NCI-H510A (cell line): ENCODE data around the gene TMEM248.
A peak's percentile ranks its signal among the peaks of the same experiment; 100 is the strongest.
"Not testable (repeated sequence)": the region's sequence is repeated elsewhere in the genome, so short reads cannot be mapped to it uniquely, and the experiment has no call there.

Experiments
- DNase-seq: peaks from one replicate; lab custom pipeline; 2025; lab: John Stamatoyannopoulos, UW

Gene TMEM248

DNA sequence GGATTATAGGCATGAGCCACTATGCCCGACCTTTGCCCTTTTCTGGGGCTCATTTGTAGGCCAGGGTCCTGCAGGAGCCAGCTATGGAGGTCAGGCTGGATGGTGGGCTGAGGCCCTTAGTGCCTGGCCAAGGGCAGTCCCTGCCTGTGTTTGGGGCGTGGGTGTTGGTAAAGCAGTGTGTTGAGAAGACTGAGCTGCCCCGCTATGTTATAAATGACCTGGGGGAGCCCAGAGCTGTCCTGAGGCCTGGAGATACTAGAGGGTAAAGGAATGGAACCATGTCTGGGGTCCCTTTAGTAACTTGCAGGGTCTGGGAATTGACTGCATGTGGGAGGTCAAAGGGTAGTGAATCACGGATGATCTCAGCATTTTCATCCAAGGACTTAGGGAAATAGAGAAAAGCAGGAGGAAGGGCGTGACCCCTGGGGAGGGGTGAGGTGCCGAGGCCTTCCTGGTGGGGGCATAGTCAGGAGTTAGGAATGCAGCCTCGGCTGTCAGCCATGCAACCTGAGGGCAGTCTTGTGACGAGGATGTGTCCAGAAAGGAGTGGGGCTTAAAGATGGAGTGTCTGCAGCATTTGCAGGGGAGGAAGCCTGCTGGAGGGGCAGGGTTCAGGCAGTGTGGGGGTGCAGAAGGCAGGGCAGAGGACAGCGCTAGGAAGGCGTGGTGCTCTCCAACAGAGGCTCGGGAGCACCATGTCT lies 31.5 kb downstream of the TMEM248 start:
- DNase-seq: no peak

DNA sequence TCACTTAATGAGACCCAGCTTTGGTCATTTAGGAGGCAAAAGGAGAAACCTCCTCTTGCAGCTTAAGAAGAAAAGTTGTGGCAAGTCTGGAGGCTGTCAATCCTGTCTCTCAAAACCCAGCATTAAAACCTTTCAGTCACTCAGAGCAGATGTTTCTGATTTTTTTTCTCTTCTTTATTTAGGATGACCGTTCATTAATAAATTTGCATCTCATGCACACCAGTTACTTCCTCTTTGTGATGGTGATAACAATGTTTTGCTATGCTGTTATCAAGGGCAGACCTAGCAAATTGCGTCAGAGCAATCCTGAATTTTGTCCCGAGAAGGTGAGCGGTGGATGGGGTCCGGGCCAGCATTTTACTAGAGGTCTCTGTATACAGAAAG lies 32.0 kb downstream of the TMEM248 start:
- no peak for DNase-seq

DNA sequence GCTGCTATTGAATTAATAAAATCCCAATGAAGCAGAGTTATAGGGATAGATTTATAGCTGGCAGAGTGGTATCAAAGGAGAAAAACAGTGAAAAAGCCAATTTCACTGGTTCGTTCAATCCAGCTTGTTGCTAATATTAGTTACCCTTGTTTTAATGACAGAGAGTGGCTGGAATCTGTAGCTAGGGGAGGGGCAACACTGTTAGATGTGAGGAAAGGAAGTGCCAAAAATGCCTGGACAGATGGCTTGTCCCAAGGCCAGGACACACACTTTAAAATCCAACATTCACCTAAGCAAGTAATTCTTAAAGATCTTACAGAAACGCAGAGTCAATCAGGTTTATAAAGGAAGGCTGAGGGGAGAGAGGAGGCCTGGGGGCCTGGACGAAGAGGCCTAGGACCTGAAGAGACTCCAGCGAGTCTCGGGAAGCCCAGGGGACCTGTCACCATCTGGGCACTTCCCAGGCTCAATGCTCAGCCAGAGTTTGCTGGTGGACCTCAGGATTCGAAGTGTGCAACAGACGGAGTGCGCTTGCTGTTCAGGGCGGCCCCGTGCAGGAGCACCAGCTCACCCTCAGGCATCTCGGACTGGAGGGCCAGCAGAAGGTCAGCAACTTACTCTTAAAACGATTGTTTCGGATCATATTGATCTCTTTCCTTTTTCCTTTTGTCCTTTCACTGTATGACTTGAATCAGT lies 36.7 kb downstream of the TMEM248 start:
- no peak for DNase-seq

DNA sequence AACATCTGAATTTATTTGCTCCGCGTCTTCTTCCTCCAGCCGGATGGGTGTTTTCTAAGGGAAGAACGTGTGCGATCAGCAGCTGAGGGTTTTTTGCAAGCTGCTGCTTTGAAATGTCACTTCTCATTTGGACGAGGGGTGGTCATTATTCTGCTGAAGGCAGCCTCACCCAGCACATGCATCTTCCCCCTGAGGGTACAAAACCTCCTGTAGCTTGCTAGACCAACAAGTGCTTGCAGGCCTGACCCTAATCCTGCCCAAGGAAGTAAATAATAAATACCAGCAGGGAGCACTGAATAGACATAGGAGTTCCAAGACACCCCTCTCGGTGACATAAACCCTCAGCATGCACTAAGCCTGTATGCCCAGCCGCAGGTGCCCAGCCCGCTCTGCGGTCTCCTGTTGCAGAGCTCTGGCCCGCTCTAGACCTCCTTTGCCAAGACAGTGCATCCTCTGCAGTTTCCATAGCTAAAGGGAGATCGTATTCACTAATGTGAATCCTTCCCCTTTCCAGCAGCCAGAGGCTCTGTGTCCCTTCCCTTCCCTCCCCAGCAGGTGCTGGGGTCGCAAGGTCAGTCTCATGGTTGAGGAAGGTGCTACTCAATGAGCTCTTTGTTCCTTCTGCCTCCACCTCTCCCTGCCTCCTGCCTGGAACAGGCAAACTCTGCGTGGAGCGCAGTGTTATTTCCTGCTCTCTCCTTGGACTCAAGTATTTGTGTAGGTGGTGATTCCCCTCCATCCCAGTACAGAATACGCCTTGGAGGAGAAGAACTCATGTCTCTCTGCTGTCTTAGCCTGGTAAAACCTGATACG lies 37.7 kb downstream of the TMEM248 start:
- no peak for DNase-seq

DNA sequence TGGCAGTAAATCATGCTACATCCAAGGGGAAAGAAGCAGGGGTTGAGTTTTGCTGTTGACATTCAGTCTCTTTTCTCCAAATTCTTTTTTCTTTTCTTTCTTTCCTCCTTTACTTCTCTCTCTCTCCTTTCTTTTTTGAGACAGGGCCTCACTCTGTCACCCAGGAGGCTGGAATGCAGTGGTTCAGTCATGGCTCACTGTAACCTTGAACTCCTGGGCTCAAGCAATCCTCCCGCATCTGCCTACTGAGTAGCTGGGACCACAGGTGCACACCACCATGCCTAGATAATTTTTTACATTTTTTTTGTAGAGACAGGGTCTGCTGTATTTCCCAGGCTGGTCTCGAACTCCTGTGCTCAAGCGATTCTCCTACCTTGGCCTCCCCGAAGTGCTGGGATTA lies 39.2 kb downstream of the TMEM248 start:
- DNase-seq: no peak

DNA sequence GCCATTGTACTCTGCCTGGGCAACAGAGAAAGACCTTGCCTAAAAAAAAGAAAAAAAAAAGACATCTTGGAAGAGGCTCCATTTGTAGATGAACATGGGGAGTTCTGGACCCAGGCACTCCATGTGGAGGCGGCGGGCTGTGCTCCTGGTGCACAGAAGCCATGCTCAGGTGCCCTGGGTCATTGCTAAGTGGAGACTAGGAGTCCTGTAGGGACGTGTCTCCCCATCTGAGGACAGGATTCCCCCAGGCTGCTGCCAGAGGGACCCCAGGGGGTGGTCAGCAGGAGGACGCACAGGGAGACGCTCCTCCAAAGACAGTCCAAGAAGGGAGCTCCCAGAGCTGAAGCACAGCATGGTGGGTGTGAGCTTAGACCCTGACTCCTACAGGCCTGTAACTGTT lies 40.1 kb downstream of the TMEM248 start:
- DNase-seq: no peak

DNA sequence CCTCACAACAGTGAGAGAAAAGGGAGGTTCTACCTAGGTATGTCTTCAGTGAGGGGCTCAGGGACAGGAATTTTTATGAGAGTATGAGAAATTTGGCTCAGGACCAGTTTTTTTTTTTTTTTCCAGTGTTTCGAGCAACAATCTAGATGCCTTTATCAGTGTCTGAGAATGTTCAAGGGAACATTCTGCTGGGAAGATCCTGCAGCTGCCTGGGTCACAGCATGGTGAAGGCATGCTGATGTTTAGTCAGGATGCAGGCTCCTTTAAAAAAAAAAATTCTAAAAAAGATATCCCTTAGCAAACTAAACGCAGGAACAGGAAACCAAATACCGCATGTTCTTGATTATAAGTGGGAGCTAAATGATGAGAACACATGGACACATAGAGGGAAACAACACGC lies 43.4 kb downstream of the TMEM248 start:
- no peak for DNase-seq

DNA sequence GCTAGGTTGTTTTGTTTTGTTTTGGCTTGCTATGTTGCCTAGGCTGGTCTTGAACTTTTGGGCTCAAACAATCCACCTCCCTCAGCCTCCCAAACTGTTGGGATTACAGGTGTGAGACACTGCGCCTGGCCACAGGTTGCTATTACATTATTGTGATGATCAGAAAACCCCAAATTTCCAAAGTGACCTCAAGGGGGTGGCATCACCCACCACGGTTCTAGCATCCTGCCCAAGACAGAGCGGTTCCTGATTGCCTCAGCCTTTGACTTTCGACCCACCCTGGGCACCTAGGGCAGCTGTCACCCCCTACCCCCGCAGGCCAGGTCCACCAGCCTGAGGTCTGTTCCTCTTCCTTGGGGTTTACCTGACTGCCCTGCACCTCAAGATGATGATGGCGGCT lies 46.0 kb downstream of the TMEM248 start:
- no peak for DNase-seq

DNA sequence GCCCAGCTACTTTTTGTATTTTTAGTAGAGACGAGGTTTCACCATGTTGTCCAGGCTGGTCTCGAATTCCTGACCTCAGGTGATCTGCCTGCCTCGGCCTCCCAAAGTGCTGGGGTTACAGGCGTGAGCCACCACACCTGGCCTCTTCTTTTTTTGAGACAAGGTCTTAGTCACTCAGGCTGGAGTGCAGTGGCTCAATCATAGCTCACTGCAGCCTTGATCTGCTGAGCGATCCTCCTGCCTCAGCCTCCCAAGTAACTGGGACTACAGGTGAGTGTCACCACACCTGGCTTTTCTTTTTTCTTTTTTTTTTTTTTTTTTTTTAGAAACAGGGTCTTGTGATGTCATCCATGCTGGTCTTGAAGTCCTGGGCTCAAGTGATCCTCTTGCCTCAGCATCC lies 48.0 kb downstream of the TMEM248 start:
- DNase-seq: not testable (repeated sequence)

DNA sequence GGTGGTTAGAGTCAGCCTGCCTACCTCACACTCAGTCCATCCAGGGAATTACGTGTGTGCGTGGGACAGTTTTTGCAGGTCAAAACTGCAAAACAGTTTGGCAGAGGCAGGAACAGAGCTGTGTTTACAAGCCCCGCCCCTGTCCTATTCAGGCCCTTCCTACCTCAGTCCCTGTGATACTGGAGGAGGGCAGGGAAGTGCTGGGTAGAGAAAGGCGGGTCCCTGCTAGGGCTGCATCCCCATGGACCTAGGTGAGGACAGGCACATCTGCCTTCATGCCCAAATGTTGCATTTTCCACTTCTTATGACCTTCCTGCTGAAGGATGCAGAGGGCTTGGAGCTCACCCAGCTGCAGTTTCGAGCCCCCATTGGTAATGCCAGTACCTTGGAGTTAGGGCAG lies 49.3 kb downstream of the TMEM248 start:
- no peak for DNase-seq

DNA sequence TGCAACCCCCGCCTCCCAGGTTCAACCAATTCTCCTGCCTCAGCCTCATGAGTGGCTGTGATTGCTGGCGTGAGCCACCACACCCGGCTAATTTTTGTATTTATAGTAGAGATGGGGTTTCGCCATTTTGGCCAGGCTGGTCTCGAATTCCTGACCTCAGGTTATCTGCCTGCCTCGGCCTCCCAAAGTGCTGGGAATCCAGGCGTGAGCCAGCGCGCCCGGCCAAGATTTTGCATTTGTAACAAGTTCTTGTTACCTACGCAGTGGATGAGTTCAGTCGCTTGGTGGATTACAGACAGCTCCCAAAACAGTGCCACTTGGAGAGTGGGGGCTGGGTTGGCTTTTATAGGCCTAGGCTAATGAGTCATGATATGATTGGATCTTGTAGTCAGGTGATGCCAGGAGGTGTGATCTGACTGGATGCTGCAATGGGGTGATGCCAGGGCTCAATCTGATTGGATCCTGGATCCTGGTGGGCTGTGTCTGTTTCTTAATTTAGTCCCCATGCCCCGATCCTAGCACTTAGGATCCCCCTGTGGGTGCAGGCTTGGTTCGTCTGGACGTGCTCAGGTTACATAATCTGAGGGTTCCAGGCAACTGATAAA lies 54.1 kb downstream of the TMEM248 start:
- DNase-seq: no peak

DNA sequence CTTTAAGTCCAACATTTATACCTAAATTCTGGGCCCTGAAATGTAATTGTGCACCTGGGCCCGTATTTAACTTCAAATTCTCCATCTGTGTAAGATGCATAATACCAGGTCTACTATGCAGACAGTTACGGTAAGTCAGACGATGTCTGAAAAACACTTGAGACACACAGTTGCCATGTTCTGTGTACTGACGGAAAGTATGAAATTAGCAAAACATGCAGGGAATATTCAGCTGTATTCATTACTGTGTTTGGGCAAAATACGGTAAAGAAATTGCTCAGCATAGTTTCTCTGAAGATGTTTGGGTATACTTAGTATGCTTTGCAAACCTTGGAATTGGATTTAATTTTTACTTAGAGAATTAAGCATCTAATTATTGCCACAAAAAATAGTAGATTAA lies 57.3 kb downstream of the TMEM248 start:
- not testable (repeated sequence) for DNase-seq

DNA sequence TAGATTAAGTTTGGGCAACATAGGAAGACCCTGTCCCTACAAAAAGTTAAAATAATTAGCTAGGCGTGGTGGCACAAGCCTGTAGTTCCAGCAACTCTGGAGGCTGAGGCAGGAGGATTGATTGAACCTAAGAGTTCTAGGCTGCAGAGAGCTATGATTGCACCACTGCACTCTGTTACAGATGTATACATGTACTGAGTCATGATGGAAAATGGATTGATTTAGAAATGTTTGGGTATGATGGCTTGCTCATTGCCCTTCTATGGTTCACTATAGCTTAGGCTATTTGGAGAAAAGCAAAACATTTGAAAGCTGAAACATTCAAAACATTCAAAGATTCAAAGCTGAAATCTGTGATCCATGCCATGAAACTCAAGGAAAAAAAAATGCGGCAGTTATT lies 58.0 kb downstream of the TMEM248 start:
- DNase-seq: not testable (repeated sequence)

DNA sequence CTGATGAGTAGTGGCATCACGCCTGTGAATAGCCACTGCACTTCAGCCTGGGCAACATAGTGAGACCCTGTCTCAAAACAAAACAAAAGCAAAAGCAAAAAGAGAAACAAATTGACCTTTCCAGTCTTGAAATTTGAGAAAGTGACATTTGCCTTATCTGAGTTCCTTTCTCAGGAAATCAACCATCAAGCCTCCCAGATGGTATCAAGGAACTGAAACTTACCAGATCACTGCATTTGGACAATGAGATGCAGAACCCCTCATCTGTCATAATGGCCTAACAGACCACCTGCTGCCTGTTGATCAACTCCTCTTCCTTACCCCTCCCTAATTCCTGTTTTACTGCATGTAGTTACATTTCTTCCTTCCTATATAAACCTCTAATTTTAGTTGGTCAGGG lies 59.3 kb downstream of the TMEM248 start:
- DNase-seq: not testable (repeated sequence)

DNA sequence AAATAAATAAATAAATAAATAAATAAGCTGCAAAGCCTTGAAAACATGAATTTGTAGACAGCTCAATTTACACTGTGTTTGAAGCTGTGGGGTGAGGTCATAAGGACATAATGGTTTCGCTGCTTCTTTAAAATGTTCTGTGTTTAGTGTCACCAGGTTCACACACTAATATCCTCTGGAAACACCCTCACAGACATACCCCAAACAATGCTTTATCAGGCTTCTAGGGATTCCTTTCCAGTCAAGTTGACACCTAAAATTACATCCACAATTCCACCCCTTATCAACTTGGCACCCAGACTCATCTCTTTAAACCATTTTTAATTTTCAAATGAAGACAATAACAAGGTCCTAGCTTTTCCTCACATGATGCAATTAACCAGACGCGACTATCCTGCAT lies 68.5 kb downstream of the TMEM248 start:
- not testable (repeated sequence) for DNase-seq

DNA sequence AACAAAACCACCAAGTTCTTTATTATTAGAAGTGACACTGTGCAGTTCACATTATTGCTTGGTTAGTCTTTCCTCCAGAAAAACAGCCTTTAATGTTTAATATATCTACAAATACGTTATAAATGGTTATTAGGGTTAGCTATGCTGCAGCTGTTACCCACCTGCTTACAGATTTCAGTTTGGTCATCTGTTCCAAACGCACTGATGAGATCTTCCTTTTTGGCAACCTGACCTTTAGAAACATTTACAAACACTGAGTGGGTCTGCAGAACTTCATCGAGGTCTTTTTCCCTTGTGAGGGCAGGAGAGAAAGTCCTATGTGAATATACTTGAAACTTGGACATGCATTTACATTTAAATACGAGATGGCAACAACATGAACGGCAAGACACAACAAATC lies 73.0 kb downstream of the TMEM248 start:
- DNase-seq: not testable (repeated sequence)

DNA sequence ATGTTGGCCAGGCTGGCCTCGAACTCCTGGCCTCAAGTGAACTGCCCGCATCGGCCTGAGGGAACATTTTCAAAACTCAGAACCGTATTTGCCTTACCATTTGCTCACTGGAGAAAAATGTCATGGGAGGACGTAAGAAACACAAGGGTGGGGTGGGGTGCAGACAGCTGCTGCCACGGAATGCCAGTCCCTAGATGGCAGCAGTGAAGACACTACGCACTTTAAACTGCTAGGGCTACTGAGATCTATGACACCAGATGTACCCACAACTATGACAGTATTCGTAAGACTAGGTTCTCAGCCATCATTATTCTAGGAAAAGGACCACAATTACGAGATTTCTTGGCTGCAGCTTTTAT lies 73.6 kb downstream of the TMEM248 start:
- peak; percentile 4 for DNase-seq

DNA sequence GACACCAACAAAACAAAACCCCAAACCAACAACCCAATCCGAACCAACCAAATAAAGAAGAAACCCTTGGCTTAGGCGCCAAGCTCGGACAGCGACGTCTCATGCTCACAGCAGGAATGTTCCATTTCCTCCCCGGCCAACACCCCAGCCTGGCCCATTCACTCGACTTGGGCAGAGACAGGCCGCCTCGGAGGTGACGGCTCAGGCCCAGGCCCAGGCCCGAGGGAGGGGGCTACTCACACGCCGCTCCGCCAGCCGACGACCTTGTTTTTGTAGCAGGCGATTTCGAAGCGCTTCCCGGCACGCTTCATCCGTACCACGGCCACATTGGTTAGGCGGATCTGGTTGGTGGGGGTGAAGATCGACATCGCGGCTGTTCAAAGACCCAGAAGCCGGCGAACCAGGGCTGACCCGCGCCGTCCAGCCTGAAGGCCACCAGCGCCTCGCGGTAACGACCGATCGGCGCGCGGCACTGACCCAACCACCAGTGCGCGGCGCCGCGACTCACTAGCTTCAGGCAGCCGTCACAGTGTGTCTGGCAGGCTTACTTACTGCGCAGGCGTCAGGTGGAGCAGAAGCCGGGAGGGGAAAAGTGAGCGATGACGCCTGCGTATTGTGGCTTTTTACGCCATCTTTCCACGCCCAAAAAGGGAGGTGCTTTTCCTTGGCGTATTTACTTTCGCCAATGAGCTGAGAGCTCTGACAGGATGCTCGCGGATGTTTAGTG lies 74.2 kb downstream of the TMEM248 start, which contains the start of gene SBDS:
Gene SBDS (minus strand): TSS at position 537 of the 727 bp plus-strand sequence. CDS start 169 bp downstream, at position 368.
- DNase-seq: peak; percentile 85

DNA sequence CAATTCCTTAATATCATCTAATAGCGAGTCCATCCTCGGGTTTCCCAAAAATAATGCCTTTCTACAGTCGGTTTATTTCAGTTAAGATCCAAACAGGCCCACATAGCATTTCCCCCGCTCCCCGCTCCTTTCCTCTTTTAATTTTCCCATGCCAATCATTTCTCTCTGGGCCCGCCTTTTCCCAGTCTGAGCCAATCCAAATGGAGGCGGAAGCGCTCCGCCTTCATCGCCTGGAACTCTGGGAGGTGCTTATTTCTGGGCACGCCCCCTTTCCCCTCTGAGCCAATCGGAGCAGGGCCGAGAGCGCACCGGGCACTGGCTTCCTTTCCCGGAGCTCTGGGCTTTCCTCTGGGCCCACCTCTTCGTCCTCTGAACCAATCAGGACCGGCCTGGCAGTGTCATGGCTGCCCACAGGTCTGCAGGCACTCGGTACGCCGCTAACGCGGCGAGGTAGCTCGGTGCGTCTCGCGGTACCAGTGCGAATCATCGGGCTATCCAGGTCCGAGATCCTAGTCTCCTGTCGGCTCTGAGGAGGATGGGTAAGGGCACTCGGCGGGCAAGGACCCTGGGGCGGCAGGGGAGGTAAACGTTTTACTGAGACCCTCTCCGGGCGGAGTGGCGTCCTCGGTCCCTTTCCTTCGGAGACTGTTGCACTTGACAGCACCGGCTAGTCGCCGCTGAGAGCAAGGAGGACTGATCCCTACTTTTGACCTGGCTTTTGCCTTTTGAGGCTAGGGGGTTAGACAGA lies 75.6 kb downstream of the TMEM248 start, which contains the start of gene TYW1:
Gene TYW1 (plus strand): TSS at position 390 of the 748 bp plus-strand sequence. CDS start 146 bp downstream, at position 536.
- DNase-seq: peak; percentile 87

DNA sequence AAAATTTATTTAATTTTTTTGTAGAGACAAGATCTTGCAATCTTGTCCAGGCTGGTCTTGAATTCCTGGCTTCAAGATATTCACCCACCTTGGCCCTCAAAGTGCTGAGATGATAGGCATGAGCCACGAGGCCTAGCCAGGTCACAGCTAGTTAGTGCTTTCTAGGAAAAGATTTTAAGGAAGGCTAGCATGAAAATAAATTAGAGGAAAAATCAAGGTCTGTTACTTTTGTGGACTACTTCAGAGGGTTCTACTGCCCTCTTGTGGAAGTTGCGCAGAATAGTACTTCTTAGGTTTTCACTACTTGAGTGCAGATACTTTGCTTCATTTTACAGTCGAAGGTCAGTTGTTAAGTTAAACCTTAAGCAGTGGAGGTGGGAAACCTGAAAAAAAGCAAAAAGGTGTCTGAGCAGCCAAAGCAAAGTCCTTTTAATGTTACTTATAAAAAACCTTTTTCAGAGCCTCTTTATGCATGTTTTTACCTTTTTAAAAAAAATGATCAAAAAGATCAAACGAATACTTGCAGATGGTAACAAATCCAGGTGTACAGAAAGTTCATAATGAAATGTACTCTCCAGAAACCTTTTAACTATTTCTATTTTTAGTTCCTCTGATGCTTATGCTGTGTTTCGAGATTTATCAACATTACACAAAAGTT lies 79.7 kb downstream of the TMEM248 start:
- not testable (repeated sequence) for DNase-seq
